Fibroblast of lung (primary cell): Measurements from ENCODE around the gene TLR10. TPM values are rescaled to one million over a fixed set of nuclear protein-coding genes. Genes with fewer than 3 reads are reported as not detected.

ENCODE experiments used
- DNase-seq, 2 donors: peaks; one replicate each; pipeline versions ENCODE4 v3.0.0 to v3.0.0-alpha.2; 2010; ENCODE audit warnings: low read depth in 2 of 2
- H2AFZ ChIP-seq: 2 replicates; pipeline ENCODE4 v1.5.1; 2012; ENCODE audit warnings: low read length, control low read depth, inconsistent platforms
- H3K27ac ChIP-seq: 2 replicates; pipeline ENCODE4 v1.5.1; 2011; ENCODE audit warnings: low read length, control low read depth; ENCODE audit not compliant: insufficient read depth
- H3K27me3 ChIP-seq: 2 replicates; pipeline ENCODE4 v1.5.1; 2011; ENCODE audit warnings: mild to moderate bottlenecking, low read length; ENCODE audit not compliant: control insufficient read depth, insufficient read depth
- H3K36me3 ChIP-seq: 2 replicates; pipeline ENCODE4 v1.5.1; 2011; ENCODE audit warnings: low read length; ENCODE audit not compliant: control insufficient read depth, insufficient read depth
- H3K4me1 ChIP-seq: 2 replicates; pipeline ENCODE4 v1.5.1; 2011; ENCODE audit warnings: low read length; ENCODE audit not compliant: control insufficient read depth, insufficient read depth; ENCODE audit errors: extremely low read depth
- H3K4me2 ChIP-seq: 2 replicates; pipeline ENCODE4 v1.5.1; 2011; ENCODE audit warnings: low read length, control low read depth; ENCODE audit not compliant: insufficient read depth; ENCODE audit errors: extremely low read depth
- H3K4me3 ChIP-seq, 4 experiments: fragments of 200-600 bp in 1 of 4; sonication (generic) in 1 of 4; replicated peaks in 1 of 4; 2 replicates each; pipeline ENCODE4 v1.5.1; 2011 to 2016; ENCODE audit warnings: low read length in 4 of 4, low read depth in 3 of 4, mild to moderate bottlenecking in 3 of 4, control low read depth in 2 of 4, inconsistent platforms in 1 of 4, mixed read lengths in 1 of 4; ENCODE audit not compliant: insufficient read depth in 1 of 4; ENCODE audit errors: control extremely low read depth in 1 of 4
- H3K79me2 ChIP-seq: 2 replicates; pipeline ENCODE4 v1.5.1; 2012; ENCODE audit warnings: mild to moderate bottlenecking, low read length, inconsistent platforms; ENCODE audit not compliant: control insufficient read depth, insufficient read depth
- H3K9ac ChIP-seq: 2 replicates; pipeline ENCODE4 v1.5.1; 2011; ENCODE audit warnings: mild to moderate bottlenecking, low read length, control low read depth; ENCODE audit not compliant: insufficient read depth
- H3K9me3 ChIP-seq: 2 replicates; pipeline ENCODE4 v1.5.1; 2012; ENCODE audit warnings: low read depth, low read length; ENCODE audit not compliant: control insufficient read depth, insufficient read depth
- H4K20me1 ChIP-seq: 2 replicates; pipeline ENCODE4 v1.5.1; 2011; ENCODE audit warnings: low read length; ENCODE audit not compliant: control insufficient read depth, insufficient read depth; ENCODE audit errors: extremely low read depth
- EZH2 ChIP-seq: IDR thresholded peaks from 2 replicates; pipeline ENCODE4 v1.5.1; 2012; ENCODE audit warnings: low read length, control low read depth, mild to moderate bottlenecking; ENCODE audit errors: missing control alignments
- polyA minus RNA-seq: library from RNA; depleted of rRNA, polyadenylated mRNA; stranded (reverse); fragments of >200 nt; gene quantifications from 2 replicates; pipeline ENCODE4 v1.2.3, GENCODE V29; 2011; ENCODE audit warnings: low replicate concordance
- polyA plus RNA-seq, 2 donors: library from polyadenylated mRNA; depleted of rRNA in 1 of 2; stranded (reverse) in 1 of 2; unstranded in 1 of 2; fragments of >200 nt; gene quantifications; 2 replicates each; pipeline ENCODE4 v1.2.1, GENCODE V29; 2011 to 2012; ENCODE audit warnings: missing spikeins in 1 of 2
- total RNA-seq: library from RNA; depleted of rRNA; stranded (reverse); fragments of >200 nt; gene quantifications from 2 replicates; pipeline ENCODE4 v1.2.1, GENCODE V29; 2014
- TF ChIP-seq, protein P1 (sequence below), 2 donors: IDR thresholded peaks in 1 of 2; conservative IDR thresholded peaks in 1 of 2; 1 replicate in 1 of 2; 2 replicates in 1 of 2; pipeline ENCODE4 v1.5.1; 2011 to 2012; ENCODE audit warnings: low read length in 2 of 2, control low read depth in 1 of 2, inconsistent platforms in 1 of 2, low read depth in 1 of 2, mild to moderate bottlenecking in 1 of 2

TLR10 gene
- total RNA-seq (not detected in 2 replicates), polyA plus RNA-seq (not detected in 2 replicates), polyA minus RNA-seq (not detected in 2 replicates)
- not detected in 2 replicates for polyA plus RNA-seq (2012)

- H4K20me1 ChIP-seq = no peaks in the 10 kb centered on the region
- no peak within 1 kb of the TSS for H3K9ac ChIP-seq
- no peak for TF ChIP-seq EZH2
- TF ChIP-seq, protein P1, sequence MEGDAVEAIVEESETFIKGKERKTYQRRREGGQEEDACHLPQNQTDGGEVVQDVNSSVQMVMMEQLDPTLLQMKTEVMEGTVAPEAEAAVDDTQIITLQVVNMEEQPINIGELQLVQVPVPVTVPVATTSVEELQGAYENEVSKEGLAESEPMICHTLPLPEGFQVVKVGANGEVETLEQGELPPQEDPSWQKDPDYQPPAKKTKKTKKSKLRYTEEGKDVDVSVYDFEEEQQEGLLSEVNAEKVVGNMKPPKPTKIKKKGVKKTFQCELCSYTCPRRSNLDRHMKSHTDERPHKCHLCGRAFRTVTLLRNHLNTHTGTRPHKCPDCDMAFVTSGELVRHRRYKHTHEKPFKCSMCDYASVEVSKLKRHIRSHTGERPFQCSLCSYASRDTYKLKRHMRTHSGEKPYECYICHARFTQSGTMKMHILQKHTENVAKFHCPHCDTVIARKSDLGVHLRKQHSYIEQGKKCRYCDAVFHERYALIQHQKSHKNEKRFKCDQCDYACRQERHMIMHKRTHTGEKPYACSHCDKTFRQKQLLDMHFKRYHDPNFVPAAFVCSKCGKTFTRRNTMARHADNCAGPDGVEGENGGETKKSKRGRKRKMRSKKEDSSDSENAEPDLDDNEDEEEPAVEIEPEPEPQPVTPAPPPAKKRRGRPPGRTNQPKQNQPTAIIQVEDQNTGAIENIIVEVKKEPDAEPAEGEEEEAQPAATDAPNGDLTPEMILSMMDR (conservative IDR thresholded peaks at IDR 0.05 in 1 of 2, IDR thresholded peaks at IDR 0.05 in 1 of 2; ENCODE audit: low read depth in 1 of 2, low read length in 2 of 2) = peak; percentile 43 to 62
- no peak within 1 kb of the TSS for H2AFZ ChIP-seq
- H3K27ac ChIP-seq = no peak within 1 kb of the TSS
- no peaks in the 10 kb centered on the region for H3K79me2 ChIP-seq
- H3K36me3 ChIP-seq = no peaks in the 10 kb centered on the region
- peak; percentile 41 to 59 for DNase-seq
- H3K27me3 ChIP-seq = peaks cover 3% of the 10 kb centered on the region
- H3K4me2 ChIP-seq = no peak within 1 kb of the TSS
- H3K4me3 ChIP-seq = no peak within 1 kb of the TSS
- no peaks in the 10 kb centered on the region for H3K9me3 ChIP-seq
- H3K4me1 ChIP-seq = no peaks in the 10 kb centered on the region
Observed at GRCh38 chr4:38782452-38783108, at the start of gene TLR10. TSS of gene TLR10 (minus strand) at chr4:38782990. CDS start at chr4:38775590, 7,400 bp downstream.

DNA sequence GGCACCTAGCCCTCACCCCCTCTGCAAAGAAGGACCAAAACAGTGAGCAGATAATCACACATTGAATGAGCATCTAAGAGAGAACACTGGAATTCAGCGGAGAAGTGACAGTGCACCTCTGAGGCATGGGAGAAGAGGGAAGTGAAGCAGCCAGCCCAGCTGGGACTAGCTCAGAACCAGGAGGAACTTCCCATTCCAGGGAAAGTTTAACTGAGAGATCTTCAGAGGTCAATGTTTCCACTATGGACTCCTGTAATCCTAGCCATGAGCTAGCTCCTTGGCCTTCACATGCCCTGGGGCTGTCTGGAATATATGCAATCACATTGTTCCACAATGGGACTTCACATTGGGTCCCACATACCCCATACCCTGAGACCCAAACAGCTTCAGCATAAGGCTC is 49.4 kb upstream of the TLR10 start:
- Histone ChIP-seq H3K79me2 (no peaks in the 10 kb centered on the region), H3K4me3 (no peak overlapping the region), H3K36me3 (no peaks in the 10 kb centered on the region), H3K27me3 (no peaks in the 10 kb centered on the region), H3K9me3 (no peaks in the 10 kb centered on the region), H3K4me1 (no peaks in the 10 kb centered on the region), H3K27ac (no peak overlapping the region), H2AFZ (no peak overlapping the region), H3K9ac (no peak overlapping the region), H4K20me1 (no peaks in the 10 kb centered on the region), H3K4me2 (no peak overlapping the region)
- DNase-seq = no peak
- no peak for TF ChIP-seq EZH2
- TF ChIP-seq, protein P1 (conservative IDR thresholded peaks at IDR 0.05 in 1 of 2, IDR thresholded peaks at IDR 0.05 in 1 of 2; ENCODE audit: low read depth in 1 of 2, low read length in 2 of 2) = no peak

DNA sequence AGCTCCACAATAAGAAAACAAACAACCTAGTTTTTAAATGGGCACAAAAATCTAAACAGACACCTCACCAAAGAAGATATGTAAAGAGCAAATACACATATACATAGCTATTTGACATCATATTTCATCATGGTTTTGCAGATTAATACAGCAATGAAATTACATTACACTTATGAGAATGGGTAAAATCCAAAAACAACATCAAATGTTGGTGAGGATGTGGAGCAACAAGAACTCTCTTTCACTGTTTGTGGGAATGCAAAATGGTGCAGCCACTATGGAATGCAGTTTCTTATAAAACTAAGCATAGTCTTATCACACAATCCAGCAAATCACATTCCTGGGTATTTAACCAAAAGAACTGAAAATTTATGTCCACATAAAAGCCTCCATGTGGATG is 48.9 kb upstream of the TLR10 start:
- Histone ChIP-seq H3K4me3 (no peak overlapping the region), H3K27me3 (no peaks in the 10 kb centered on the region), H2AFZ (no peak overlapping the region), H4K20me1 (no peaks in the 10 kb centered on the region), H3K4me2 (no peak overlapping the region), H3K79me2 (no peaks in the 10 kb centered on the region), H3K9ac (no peak overlapping the region), H3K4me1 (no peaks in the 10 kb centered on the region), H3K36me3 (no peaks in the 10 kb centered on the region), H3K9me3 (no peaks in the 10 kb centered on the region), H3K27ac (no peak overlapping the region)
- peak; percentile 14 to 61 for DNase-seq
- no peak for TF ChIP-seq EZH2
- TF ChIP-seq, protein P1 (conservative IDR thresholded peaks at IDR 0.05 in 1 of 2, IDR thresholded peaks at IDR 0.05 in 1 of 2; ENCODE audit: low read depth in 1 of 2, low read length in 2 of 2) = no peak
